VCaP (cell line): ENCODE data around the gene KCNJ1.

ENCODE experiments used
- H3K27ac ChIP-seq: fragments of 450-650 bp; 2 replicates; pipeline ENCODE4 v1.5.1; 2017
- CTCF ChIP-seq: fragments of 450-650 bp; conservative IDR thresholded peaks from 2 replicates; pipeline ENCODE4 v1.5.1; 2017; ENCODE audit warnings: mild to moderate bottlenecking, moderate library complexity

The KCNJ1 gene

GRCh38 chr11:128900468-128900867, 33.4 kb upstream of the KCNJ1 start:
- TF ChIP-seq CTCF: no peak
- no peak overlapping the region for H3K27ac ChIP-seq

- no peak overlapping the region for H3K27ac ChIP-seq
- TF ChIP-seq CTCF: no peak
Observed at GRCh38 chr11:128898580-128899344, 31.7 kb upstream of the KCNJ1 start.

GRCh38 chr11:128897826-128898225, 30.7 kb upstream of the KCNJ1 start:
- TF ChIP-seq CTCF: no peak
- H3K27ac ChIP-seq: no peak overlapping the region

- no peak for TF ChIP-seq CTCF
Observed at GRCh38 chr11:128896356-128896755, 29.3 kb upstream of the KCNJ1 start.

GRCh38 chr11:128895526-128895925, 28.4 kb upstream of the KCNJ1 start:
- TF ChIP-seq CTCF: no peak
- H3K27ac ChIP-seq: peak overlapping the region; percentile 54

More at GRCh38 chr11:128896356-128896755, 29.3 kb upstream of the KCNJ1 start:
- no peak overlapping the region for H3K27ac ChIP-seq

- peak overlapping the region; percentile 54 for H3K27ac ChIP-seq
Observed at GRCh38 chr11:128894685-128895084, 27.6 kb upstream of the KCNJ1 start.

GRCh38 chr11:128894286-128894681, 27.2 kb upstream of the KCNJ1 start:
- TF ChIP-seq CTCF: no peak
- H3K27ac ChIP-seq: peak overlapping the region; percentile 54

More at GRCh38 chr11:128894685-128895084, 27.6 kb upstream of the KCNJ1 start:
- no peak for TF ChIP-seq CTCF
